SK-N-SH (cell line): Measurements from ENCODE around the gene KLHL30. TPM values are rescaled to one million over a fixed set of nuclear protein-coding genes. Genes with fewer than 3 reads are reported as not detected.

Experiments
- CTCF ChIA-PET: fragments of 300-600, 350-600 bp; formaldehyde crosslinking; extraction: SDS; loops from one replicate; lab custom pipeline; 2021; lab: Yijun Ruan, JAX
- POLR2A ChIA-PET: fragments of 350-600 bp; sonication (Branson Sonifier 250); formaldehyde crosslinking; extraction: SDS; loops from one replicate; lab custom pipeline; 2020; ENCODE audit warnings: antibody characterized with exemption, inconsistent platforms; lab: Yijun Ruan, JAX
- DNase-seq: peaks from one replicate; pipeline ENCODE4 v3.0.0; 2012
- H2AFZ ChIP-seq: fragments of 200-600 bp; sonication (generic); 2 replicates; pipeline ENCODE4 v1.8.1; 2016; ENCODE audit warnings: antibody characterized with exemption, mild to moderate bottlenecking, low read depth
- H3F3A ChIP-seq: fragments of 200-600 bp; sonication (generic); replicated peaks from 2 replicates; pipeline ENCODE3; 2016; ENCODE audit warnings: antibody characterized with exemption, mild to moderate bottlenecking; ENCODE audit not compliant: insufficient read depth
- H3K27ac ChIP-seq, 2 experiments: fragments of 200-500 bp in 1 of 2; fragments of 200-600 bp in 1 of 2; sonication (Bioruptor generic) in 1 of 2; sonication (generic), shearing (Covaris generic) in 1 of 2; 2 replicates each; pipeline versions ENCODE4 v1.5.1 to v1.6.1; 2014 to 2016; ENCODE audit warnings: low read depth in 2 of 2, inconsistent platforms in 1 of 2, low read length in 1 of 2, mild to moderate bottlenecking in 1 of 2, mixed read lengths in 1 of 2
- H3K27me3 ChIP-seq: fragments of 200-600 bp; sonication (generic), shearing (Covaris generic); 2 replicates; pipeline ENCODE4 v1.6.1; 2016; ENCODE audit warnings: mixed run types; ENCODE audit not compliant: insufficient read depth
- H3K36me3 ChIP-seq, 2 experiments: fragments of 200-500 bp in 1 of 2; fragments of 200-600 bp in 1 of 2; sonication (Bioruptor generic) in 1 of 2; sonication (generic) in 1 of 2; replicated peaks in 1 of 2; 2 replicates each; pipeline versions ENCODE3 to v1.5.1; 2014 to 2016; ENCODE audit warnings: low read length in 1 of 2, mild to moderate bottlenecking in 1 of 2; ENCODE audit not compliant: insufficient read depth in 2 of 2, control insufficient read depth in 1 of 2
- H3K4me1 ChIP-seq, 2 experiments: fragments of 200-500 bp in 1 of 2; fragments of 200-600 bp in 1 of 2; sonication (Bioruptor generic) in 1 of 2; sonication (generic), shearing (Covaris generic) in 1 of 2; 2 replicates each; pipeline versions ENCODE4 v1.5.1 to v1.6.1; 2014 to 2016; ENCODE audit warnings: low read depth in 1 of 2, low read length in 1 of 2, mixed run types in 1 of 2; ENCODE audit not compliant: insufficient read depth in 2 of 2, control insufficient read depth in 1 of 2
- H3K4me2 ChIP-seq: fragments of 200-600 bp; sonication (generic), shearing (Covaris generic); 2 replicates; pipeline ENCODE4 v1.6.1; 2017; ENCODE audit warnings: mixed run types
- H3K4me3 ChIP-seq, 2 experiments: fragments of 200-500 bp in 1 of 2; fragments of 200-600 bp in 1 of 2; sonication (Bioruptor generic) in 1 of 2; sonication (generic), shearing (Covaris generic) in 1 of 2; 2 replicates each; pipeline versions ENCODE4 v1.5.1 to v1.8.1; 2014 to 2016; ENCODE audit warnings: low read depth in 2 of 2, inconsistent platforms in 1 of 2, low read length in 1 of 2, mild to moderate bottlenecking in 1 of 2, mixed read lengths in 1 of 2, moderate library complexity in 1 of 2
- H3K79me2 ChIP-seq: fragments of 200-600 bp; sonication (generic); 2 replicates; pipeline ENCODE4 v1.8.1; 2017; ENCODE audit warnings: mild to moderate bottlenecking; ENCODE audit not compliant: insufficient read depth
- H3K9ac ChIP-seq: fragments of 200-600 bp; sonication (generic); 2 replicates; pipeline ENCODE4 v1.6.1; 2017; ENCODE audit warnings: mixed run types
- H3K9me2 ChIP-seq: fragments of 200-600 bp; sonication (generic); 2 replicates; pipeline ENCODE4 v1.6.1; 2017; ENCODE audit warnings: mixed run types
- H3K9me3 ChIP-seq: fragments of 200-600 bp; sonication (generic); 2 replicates; pipeline ENCODE4 v1.6.1; 2017; ENCODE audit warnings: mixed run types, mild to moderate bottlenecking, moderate library complexity
- H4K20me1 ChIP-seq: fragments of 200-600 bp; sonication (generic); 2 replicates; pipeline ENCODE4 v1.6.1; 2017; ENCODE audit warnings: mild to moderate bottlenecking, mixed run types; ENCODE audit not compliant: insufficient read depth
- CHD2 ChIP-seq: fragments of 150-350 bp; IDR thresholded peaks from 2 replicates; pipeline ENCODE4 v1.6.1; 2018; ENCODE audit warnings: low read length; ENCODE audit not compliant: partially characterized antibody
- CTCF ChIP-seq: fragments of 200-600 bp; sonication (generic); IDR thresholded peaks from 2 replicates; pipeline ENCODE4 v1.6.1; 2017; ENCODE audit warnings: antibody characterized with exemption, mild to moderate bottlenecking, moderate library complexity
- EP300 ChIP-seq, 2 experiments: IDR thresholded peaks; 2 replicates each; pipeline versions ENCODE4 v1.4.0 to v1.6.1; 2012; ENCODE audit warnings: borderline replicate concordance in 1 of 2, low read depth in 1 of 2, low read length in 1 of 2
- EZH2phosphoT487 ChIP-seq: fragments of 200-600 bp; sonication (generic); IDR thresholded peaks from 2 replicates; pipeline ENCODE4 v1.6.1; 2017; ENCODE audit warnings: low read depth, mixed run types, mild to moderate bottlenecking, antibody characterized with exemption, moderate library complexity, borderline replicate concordance
- GABPA ChIP-seq: IDR thresholded peaks from 2 replicates; pipeline ENCODE4 v1.4.0; 2012; ENCODE audit warnings: low read depth, mild to moderate bottlenecking
- POLR2AphosphoS5 ChIP-seq: IDR thresholded peaks from 2 replicates; pipeline ENCODE4 v1.6.1; 2012; ENCODE audit warnings: low read depth, low read length
- RFX5 ChIP-seq: IDR thresholded peaks from 2 replicates; pipeline ENCODE4 v1.6.1; 2012; ENCODE audit warnings: mild to moderate bottlenecking, improper control_type of control experiment, low read length
- USF2 ChIP-seq: fragments of 150-350 bp; IDR thresholded peaks from 2 replicates; pipeline ENCODE4 v1.6.1; 2017; ENCODE audit warnings: antibody characterized with exemption, low read length, low read depth, borderline replicate concordance
- WGBS: methylation state at CpG from one replicate; pipeline ENCODE4 v1.1.6; 2017; ENCODE audit warnings: low lambda C conversion rate; 5-methylcytosine and 5-hydroxymethylcytosine counted together
- polyA plus RNA-seq, 3 experiments: library from polyadenylated mRNA; depleted of rRNA; stranded (reverse); fragments of >200 nt; gene quantifications; 2 replicates each; pipeline ENCODE4 v1.2.3, GENCODE V29; 2012

The KLHL30 gene
- polyA plus RNA-seq, 1 of the 3 experiments (the other 2 are of a cell fraction) = not detected

GRCh38 chr2:238152771-238153688 is 14.6 kb downstream of the KLHL30 start:
- WGBS = 74% methylated on average over 12 of the region's 22 CpGs
- H3K4me3 ChIP-seq = no peak overlapping the region
- no peaks in the 10 kb centered on the region for H3K79me2 ChIP-seq
- H4K20me1 ChIP-seq = no peaks in the 10 kb centered on the region
- no peaks in the 10 kb centered on the region for H3K36me3 ChIP-seq
- no peaks in the 10 kb centered on the region for H3K27me3 ChIP-seq
- H3K4me1 ChIP-seq = peaks cover 0 to 6% of the 10 kb centered on the region in 2 experiments; a peak in 1 of 4 replicates
- H3K4me2 ChIP-seq = no peak overlapping the region
- H3K9ac ChIP-seq = no peak overlapping the region
- TF ChIP-seq POLR2AphosphoS5 = no peak
- no peak for TF ChIP-seq CHD2
- TF ChIP-seq USF2 = no peak
- no peak for TF ChIP-seq RFX5
- peak; percentile 38 for TF ChIP-seq CTCF
- TF ChIP-seq, all 33 proteins: peak for 1
- Histone ChIP-seq H2AFZ (no peak overlapping the region), H3K27ac (no peak overlapping the region), H3K9me2 (no peaks in the 10 kb centered on the region), H3K9me3 (no peaks in the 10 kb centered on the region), H3F3A (no peaks in the 10 kb centered on the region)
- no peak for DNase-seq
- ChIA-PET POLR2A (no interaction called here), CTCF (interaction anchor here (0.7 to 1.3 kb wide), 2 partner anchors 11 to 110 kb away, joined by 4 read pairs; no protein-coding TSS in a partner anchor)

- Histone ChIP-seq H3K9me3 (no peaks in the 10 kb centered on the region), H3K36me3 (no peaks in the 10 kb centered on the region), H3K4me3 (no peak overlapping the region), H3K4me1 (peaks cover 0 to 8% of the 10 kb centered on the region in 2 experiments; a peak in 1 of 4 replicates), H3F3A (no peaks in the 10 kb centered on the region), H3K79me2 (no peaks in the 10 kb centered on the region), H3K9ac (no peak overlapping the region), H3K27me3 (no peaks in the 10 kb centered on the region), H3K27ac (no peak overlapping the region), H4K20me1 (no peaks in the 10 kb centered on the region), H2AFZ (no peak overlapping the region), H3K9me2 (no peaks in the 10 kb centered on the region), H3K4me2 (no peak overlapping the region)
- CTCF ChIA-PET = interaction anchor here (1.0 to 1.3 kb wide), 2 partner anchors 47 to 109 kb away, joined by 3 to 4 read pairs; no protein-coding TSS in a partner anchor
- TF ChIP-seq EP300 (IDR thresholded peaks at IDR 0.05; ENCODE audit: borderline replicate concordance in 1 of 2, low read depth in 1 of 2, low read length in 1 of 2) (no peak), EZH2phosphoT487 (no peak), GABPA (no peak)
- 69% methylated on average over 2 of the region's 10 CpGs for WGBS
- DNase-seq = no peak
- POLR2A ChIA-PET = no interaction called here
These were observed 16.1 kb downstream of the KLHL30 start for GRCh38 chr2:238154570-238154969.
